GM13977 (cell line): ENCODE measurements around the gene PRSS56.

Experiments
- DNase-seq: peaks from one replicate; pipeline ENCODE4 v3.0.0; 2012; ENCODE audit warnings: low spot score
- CTCF ChIP-seq: IDR thresholded peaks from 2 replicates; pipeline ENCODE4 v1.5.1; 2012; ENCODE audit warnings: mild to moderate bottlenecking, control low read depth; ENCODE audit not compliant: insufficient read depth; ENCODE audit errors: extremely low read depth, missing control alignments
- in situ Hi-C: fragments of 300-500 bp; cut with MboI; formaldehyde crosslinking; loops from one replicate; pipeline ENCODE4 v1.12.0; 2022; ENCODE audit warnings: low sequenced_read_pairs, low pct_unique_long_range_greater_than_20kb, mixed read lengths, inconsistent platforms; ENCODE audit not compliant: unreplicated experiment

PRSS56 gene

GRCh38 chr2:232479341-232480200 lies 40.6 kb upstream of the PRSS56 start:
- in situ Hi-C loops: no loop called here
- no peak for TF ChIP-seq CTCF
- DNase-seq: no peak

GRCh38 chr2:232480201-232481190 lies 39.7 kb upstream of the PRSS56 start:
- no peak for TF ChIP-seq CTCF
- DNase-seq: no peak
- in situ Hi-C loops: no loop called here

GRCh38 chr2:232481322-232482140 lies 38.7 kb upstream of the PRSS56 start:
- in situ Hi-C loops: no loop called here
- TF ChIP-seq CTCF: no peak
- DNase-seq: no peak

GRCh38 chr2:232482301-232483238 lies 37.6 kb upstream of the PRSS56 start:
- no peak for DNase-seq
- no peak for TF ChIP-seq CTCF
- in situ Hi-C loops: no loop called here

- no peak for TF ChIP-seq CTCF
- DNase-seq: no peak
- in situ Hi-C loops: no loop called here
These were observed 36.8 kb upstream of the PRSS56 start for GRCh38 chr2:232483311-232483922.
